HG02610 (cell line): ENCODE data around the gene GCNA.

ENCODE experiments used
- ATAC-seq: cut with Tn5 transposase; IDR thresholded peaks from one replicate; pipeline ENCODE4 v1.9.1; 2021; ENCODE audit warnings: mild to moderate bottlenecking, moderate library complexity; ENCODE audit not compliant: unreplicated experiment

The GCNA gene

GRCh38 chrX:71612256-71612655 lies 34.0 kb downstream of the GCNA start:
- ATAC-seq, result no peak

GRCh38 chrX:71615056-71615455 lies 36.8 kb downstream of the GCNA start:
- ATAC-seq, result no peak

GRCh38 chrX:71615954-71616353 lies 37.7 kb downstream of the GCNA start:
- peak; percentile 37 for ATAC-seq

- no peak for ATAC-seq
Measured at GRCh38 chrX:71616672-71617529, 38.7 kb downstream of the GCNA start.

- ATAC-seq, result no peak
Measured at GRCh38 chrX:71617742-71618141, 39.5 kb downstream of the GCNA start.

GRCh38 chrX:71618303-71618721 lies 40.1 kb downstream of the GCNA start, which contains the start of gene CXCR3:
CXCR3 (minus strand) TSS chrX:71618511; CDS start chrX:71618449, 62 bp downstream.
- peak; percentile 65 for ATAC-seq

- no peak for ATAC-seq
Measured at GRCh38 chrX:71618787-71619186, 40.5 kb downstream of the GCNA start.

GRCh38 chrX:71619193-71619592 lies 41.0 kb downstream of the GCNA start:
- peak; percentile 24 for ATAC-seq

GRCh38 chrX:71619986-71620385 lies 41.7 kb downstream of the GCNA start:
- no peak for ATAC-seq

GRCh38 chrX:71621603-71622002 lies 43.4 kb downstream of the GCNA start:
- ATAC-seq, result no peak

GRCh38 chrX:71622032-71622575 lies 43.9 kb downstream of the GCNA start:
- no peak for ATAC-seq

- ATAC-seq, result peak; percentile 56
Measured at GRCh38 chrX:71622576-71623450, 44.6 kb downstream of the GCNA start.

- no peak for ATAC-seq
Measured at GRCh38 chrX:71623714-71624113, 45.5 kb downstream of the GCNA start.

- ATAC-seq, result no peak
Measured at GRCh38 chrX:71625471-71625870, 47.2 kb downstream of the GCNA start.

- no peak for ATAC-seq
Measured at GRCh38 chrX:71626576-71626975, 48.3 kb downstream of the GCNA start.

- ATAC-seq, result no peak
Measured at GRCh38 chrX:71627588-71628404, 49.6 kb downstream of the GCNA start.

- peak; percentile 65 for ATAC-seq
Measured at GRCh38 chrX:71629467-71629866, 51.2 kb downstream of the GCNA start.

GRCh38 chrX:71632923-71633657 lies 54.9 kb downstream of the GCNA start:
- peak; percentile 32 for ATAC-seq

- no peak for ATAC-seq
Measured at GRCh38 chrX:71634366-71634765, 56.1 kb downstream of the GCNA start.
